Activated naive CD4-positive, alpha-beta T cell treated with anti-CD3 and anti-CD28 coated beads, Interleukin-2, amount 50 U/mL, for 72 hours (primary cell): ENCODE measurements around the gene NOL6. TPM values are rescaled to one million over a fixed set of nuclear protein-coding genes. Genes with fewer than 3 reads are reported as not detected.

Experiments
- ATAC-seq, 2 donors: fragments of 150-1000 bp; cut with Tn5 transposase; 2 replicates each; pipeline ENCODE4 v1.10.0; 2021; ENCODE audit warnings: mild to moderate bottlenecking in 2 of 2, moderate library complexity in 2 of 2
- DNase-seq, 2 donors: peaks; one replicate each; pipeline ENCODE4 v3.0.0; 2021 to 2022; ENCODE audit warnings: low spot score in 2 of 2
- H3K27ac Mint-ChIP-seq, 2 donors: one replicate each; pipeline ENCODE4 v1.8.0; 2022; ENCODE audit warnings: mild to moderate bottlenecking in 2 of 2, mixed read lengths in 2 of 2
- H3K36me3 Mint-ChIP-seq, 2 donors: one replicate each; pipeline ENCODE4 v1.8.0; 2022; ENCODE audit warnings: mixed read lengths in 2 of 2
- H3K9me3 Mint-ChIP-seq, 2 donors: one replicate each; pipeline ENCODE4 v1.8.0; 2022; ENCODE audit warnings: mixed read lengths in 2 of 2
- total RNA-seq, 2 donors: library from RNA; stranded (reverse); gene quantifications; one replicate each; pipeline ENCODE4 v1.2.3, GENCODE V29; 2022

The NOL6 gene
- total RNA-seq, 2 donors from 2014 or later, result 34.2 to 40.2 TPM

GRCh38 chr9:33445389-33446239, 28.1 kb downstream of the NOL6 start:
- ATAC-seq (no peak), DNase-seq (no peak)
- Mint-ChIP-seq H3K27ac (peak overlapping the region; percentile 90 to 99), H3K9me3 (no peaks in the 10 kb centered on the region), H3K36me3 (no peaks in the 10 kb centered on the region)

GRCh38 chr9:33443464-33444154, 30.1 kb downstream of the NOL6 start:
- DNase-seq, result no peak
- H3K27ac Mint-ChIP-seq, result peak overlapping the region; percentile 10 to 81
- ATAC-seq, result no peak
- H3K9me3 Mint-ChIP-seq, result no peaks in the 10 kb centered on the region
- H3K36me3 Mint-ChIP-seq, result no peaks in the 10 kb centered on the region

- DNase-seq (no peak), ATAC-seq (no peak)
- Mint-ChIP-seq H3K36me3 (no peaks in the 10 kb centered on the region), H3K27ac (peak overlapping the region in 1 of 2 donors; percentile 10), H3K9me3 (no peaks in the 10 kb centered on the region)
These were observed 30.7 kb downstream of the NOL6 start for GRCh38 chr9:33443047-33443446.

GRCh38 chr9:33442125-33442524, 31.6 kb downstream of the NOL6 start:
- H3K27ac Mint-ChIP-seq, result no peak overlapping the region
- no peak for ATAC-seq
- DNase-seq, result no peak
- H3K9me3 Mint-ChIP-seq, result no peaks in the 10 kb centered on the region
- H3K36me3 Mint-ChIP-seq, result no peaks in the 10 kb centered on the region

- no peaks in the 10 kb centered on the region for H3K36me3 Mint-ChIP-seq
These were observed 33.1 kb downstream of the NOL6 start for GRCh38 chr9:33440609-33441008.

GRCh38 chr9:33440204-33440603, 33.5 kb downstream of the NOL6 start:
- H3K36me3 Mint-ChIP-seq, result no peaks in the 10 kb centered on the region
- ATAC-seq (no peak), DNase-seq (no peak)
- H3K27ac Mint-ChIP-seq, result peak overlapping the region; percentile 21 to 24
- no peaks in the 10 kb centered on the region for H3K9me3 Mint-ChIP-seq

More at GRCh38 chr9:33440609-33441008, 33.1 kb downstream of the NOL6 start:
- no peak for DNase-seq
- peak overlapping the region in 1 of 2 donors; percentile 21 for H3K27ac Mint-ChIP-seq
- H3K9me3 Mint-ChIP-seq, result no peaks in the 10 kb centered on the region
- no peak for ATAC-seq

GRCh38 chr9:33439731-33440130, 34.0 kb downstream of the NOL6 start:
- no peaks in the 10 kb centered on the region for H3K9me3 Mint-ChIP-seq
- H3K36me3 Mint-ChIP-seq, result no peaks in the 10 kb centered on the region
- no peak for ATAC-seq
- DNase-seq, result no peak
- H3K27ac Mint-ChIP-seq, result peak overlapping the region in 1 of 2 donors; percentile 21

GRCh38 chr9:33438926-33439680, 34.6 kb downstream of the NOL6 start:
- DNase-seq, result no peak
- H3K27ac Mint-ChIP-seq, result peak overlapping the region in 1 of 2 donors; percentile 21
- H3K36me3 Mint-ChIP-seq, result no peaks in the 10 kb centered on the region
- H3K9me3 Mint-ChIP-seq, result no peaks in the 10 kb centered on the region
- no peak for ATAC-seq

- H3K9me3 Mint-ChIP-seq, result no peaks in the 10 kb centered on the region
- ATAC-seq (no peak), DNase-seq (no peak)
- no peak overlapping the region for H3K27ac Mint-ChIP-seq
- no peaks in the 10 kb centered on the region for H3K36me3 Mint-ChIP-seq
These were observed 35.8 kb downstream of the NOL6 start for GRCh38 chr9:33437898-33438297.

- Mint-ChIP-seq H3K36me3 (no peaks in the 10 kb centered on the region), H3K27ac (peak overlapping the region in 1 of 2 donors; percentile 44), H3K9me3 (no peaks in the 10 kb centered on the region)
- DNase-seq (no peak), ATAC-seq (no peak)
These were observed 36.5 kb downstream of the NOL6 start for GRCh38 chr9:33437205-33437604.

GRCh38 chr9:33436445-33436844, 37.3 kb downstream of the NOL6 start:
- ATAC-seq, result no peak
- no peak for DNase-seq
- H3K27ac Mint-ChIP-seq, result no peak overlapping the region
- H3K36me3 Mint-ChIP-seq, result no peaks in the 10 kb centered on the region
- no peaks in the 10 kb centered on the region for H3K9me3 Mint-ChIP-seq

- Mint-ChIP-seq H3K9me3 (no peaks in the 10 kb centered on the region), H3K36me3 (no peaks in the 10 kb centered on the region), H3K27ac (no peak overlapping the region)
- ATAC-seq (no peak), DNase-seq (no peak)
These were observed 37.9 kb downstream of the NOL6 start for GRCh38 chr9:33435821-33436277.

GRCh38 chr9:33434317-33435105, 39.2 kb downstream of the NOL6 start:
- DNase-seq (no peak), ATAC-seq (no peak)
- no peaks in the 10 kb centered on the region for H3K36me3 Mint-ChIP-seq
- no peaks in the 10 kb centered on the region for H3K9me3 Mint-ChIP-seq
- peak overlapping the region in 1 of 2 donors; percentile 2 for H3K27ac Mint-ChIP-seq

- DNase-seq (no peak), ATAC-seq (no peak)
- H3K27ac Mint-ChIP-seq, result peak overlapping the region in 1 of 2 donors; percentile 2
- no peaks in the 10 kb centered on the region for H3K9me3 Mint-ChIP-seq
- H3K36me3 Mint-ChIP-seq, result no peaks in the 10 kb centered on the region
These were observed 39.9 kb downstream of the NOL6 start for GRCh38 chr9:33433871-33434270.

- H3K27ac Mint-ChIP-seq, result peak overlapping the region in 1 of 2 donors; percentile 92
- ATAC-seq, result no peak
- no peak for DNase-seq
- no peaks in the 10 kb centered on the region for H3K9me3 Mint-ChIP-seq
- no peaks in the 10 kb centered on the region for H3K36me3 Mint-ChIP-seq
These were observed 42.3 kb downstream of the NOL6 start for GRCh38 chr9:33431420-33431819.

GRCh38 chr9:33430942-33431341, 42.8 kb downstream of the NOL6 start:
- DNase-seq (no peak), ATAC-seq (peak in 1 of 2 donors; percentile 19)
- H3K36me3 Mint-ChIP-seq, result no peaks in the 10 kb centered on the region
- no peaks in the 10 kb centered on the region for H3K9me3 Mint-ChIP-seq
- peak overlapping the region in 1 of 2 donors; percentile 92 for H3K27ac Mint-ChIP-seq
